NT2/D1 (cell line): ENCODE data around the gene SNAPC5.
A peak's percentile ranks its signal among the peaks of the same experiment; 100 is the strongest.
"Not testable (repeated sequence)": the region's sequence is repeated elsewhere in the genome, so short reads cannot be mapped to it uniquely, and the experiment has no call there.

Experiments
- DNase-seq: peaks from one replicate; pipeline ENCODE4 v3.0.0-alpha.2; 2011; ENCODE audit warnings: low read depth, low spot score
- H3K27me3 ChIP-seq: 2 replicates; pipeline ENCODE4 v1.6.0; 2011; ENCODE audit warnings: mild to moderate bottlenecking; ENCODE audit not compliant: insufficient read length, insufficient read depth
- H3K36me3 ChIP-seq: 2 replicates; pipeline ENCODE4 v1.6.1; 2011; ENCODE audit warnings: mild to moderate bottlenecking, low read length, mixed read lengths; ENCODE audit not compliant: insufficient read depth, insufficient read length
- H3K4me1 ChIP-seq: 2 replicates; pipeline ENCODE4 v1.5.1; 2011; ENCODE audit not compliant: insufficient read depth, insufficient read length
- H3K4me3 ChIP-seq: 2 replicates; pipeline ENCODE4 v1.5.1; 2011; ENCODE audit warnings: low read depth; ENCODE audit not compliant: insufficient read length
- H3K9ac ChIP-seq: 2 replicates; pipeline ENCODE4 v1.6.0; 2011; ENCODE audit warnings: low read depth; ENCODE audit not compliant: insufficient read length
- H3K9me3 ChIP-seq: 2 replicates; pipeline ENCODE4 v1.5.1; 2011; ENCODE audit warnings: mild to moderate bottlenecking, low read length; ENCODE audit not compliant: insufficient read depth
- SUZ12 ChIP-seq: IDR thresholded peaks from 2 replicates; pipeline ENCODE4 v1.6.1; 2011; ENCODE audit not compliant: insufficient read length, insufficient read depth; ENCODE audit errors: extremely low read depth
- YY1 ChIP-seq: IDR thresholded peaks from 2 replicates; pipeline ENCODE4 v1.6.1; 2011; ENCODE audit not compliant: insufficient read length, insufficient read depth
- ZNF274 ChIP-seq: IDR thresholded peaks from 2 replicates; pipeline ENCODE4 v1.6.1; 2011; ENCODE audit warnings: mild to moderate bottlenecking, low read depth, low read length

SNAPC5 gene

DNA sequence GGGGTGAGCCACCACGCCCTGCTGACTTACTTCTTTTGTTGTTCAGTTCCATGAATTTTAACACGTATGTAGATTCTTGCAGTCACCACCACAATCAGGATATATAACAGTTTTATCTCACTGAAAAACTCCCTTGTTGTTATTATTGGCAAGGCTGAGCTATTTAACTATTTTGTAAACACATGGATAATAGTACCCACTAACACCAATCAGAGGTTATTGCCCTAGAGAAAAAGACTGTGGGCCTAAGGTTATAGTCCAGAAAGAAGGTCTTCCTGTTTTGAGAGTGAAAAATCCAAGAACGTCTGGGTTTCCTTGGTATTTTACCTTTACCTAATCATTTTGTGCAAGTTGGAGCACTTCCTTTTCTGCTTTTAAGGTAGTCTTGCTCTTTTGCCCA is 17.0 kb upstream of the SNAPC5 start:
- H3K27me3 ChIP-seq = no peaks in the 10 kb centered on the region
- TF ChIP-seq ZNF274 (no peak), YY1 (no peak), SUZ12 (no peak)
- no peak overlapping the region for H3K4me3 ChIP-seq

DNA sequence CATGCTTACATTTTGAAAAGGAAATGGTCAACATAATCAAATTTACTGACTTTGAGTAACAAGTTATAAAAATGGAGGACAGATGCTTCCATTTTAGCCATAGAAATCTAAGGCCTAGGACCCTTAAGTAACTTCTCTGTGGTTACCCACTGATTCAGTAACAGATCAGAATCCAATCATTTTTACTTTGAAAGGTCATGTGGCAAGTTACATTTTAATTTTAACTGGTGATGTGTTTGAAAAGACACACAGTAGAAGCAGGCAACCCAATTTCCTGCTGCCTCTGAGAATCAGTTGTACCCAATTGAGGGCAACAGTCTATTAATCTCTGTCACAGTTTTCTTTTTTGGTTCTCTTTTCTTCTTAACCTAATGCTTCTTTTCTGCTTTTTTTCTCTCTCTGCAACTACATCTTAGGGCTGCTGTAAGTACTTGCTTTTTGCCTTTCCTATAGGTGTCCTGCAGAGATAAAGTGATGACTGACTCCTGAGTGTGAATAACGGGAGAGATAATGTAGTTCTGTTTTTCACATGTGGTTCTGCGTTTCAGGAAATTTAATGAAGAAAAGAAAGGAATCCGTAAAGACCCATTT is 10.8 kb upstream of the SNAPC5 start:
- no peak for DNase-seq
- no peak overlapping the region for H3K9ac ChIP-seq
- H3K36me3 ChIP-seq = peaks cover 56% of the 10 kb centered on the region
- H3K9me3 ChIP-seq = no peaks in the 10 kb centered on the region
- no peak overlapping the region for H3K4me3 ChIP-seq
- H3K27me3 ChIP-seq = no peaks in the 10 kb centered on the region
- TF ChIP-seq ZNF274 (no peak), YY1 (no peak), SUZ12 (no peak)
- no peaks in the 10 kb centered on the region for H3K4me1 ChIP-seq

More for the DNA sequence above, 17.0 kb upstream of the SNAPC5 start:
- H3K4me1 ChIP-seq = no peaks in the 10 kb centered on the region
- no peak overlapping the region for H3K9ac ChIP-seq
- no peak for DNase-seq
- peaks cover 83% of the 10 kb centered on the region for H3K36me3 ChIP-seq
- H3K9me3 ChIP-seq = no peaks in the 10 kb centered on the region

DNA sequence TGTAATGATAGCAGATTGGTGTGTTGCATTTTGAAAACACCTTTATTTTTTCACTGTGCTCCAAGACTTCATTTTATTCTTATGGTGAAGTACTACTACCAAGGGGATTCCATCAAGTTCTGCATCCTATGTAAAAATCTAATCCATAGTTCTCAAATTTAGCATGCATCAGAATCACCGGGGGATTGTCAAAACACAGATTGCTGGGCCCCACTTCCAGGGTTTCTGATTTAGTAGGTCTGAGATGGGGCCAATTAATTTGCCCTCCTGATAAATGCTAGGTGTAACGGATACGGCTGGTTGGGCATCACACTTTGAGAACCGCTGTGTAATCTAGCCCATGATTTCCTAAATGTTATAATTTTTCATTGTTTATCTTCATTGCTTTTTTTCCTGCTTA is 8.3 kb upstream of the SNAPC5 start:
- H3K36me3 ChIP-seq = peaks cover 57% of the 10 kb centered on the region
- no peak for DNase-seq
- no peaks in the 10 kb centered on the region for H3K9me3 ChIP-seq
- peak overlapping the region; percentile 93 for H3K4me3 ChIP-seq
- no peaks in the 10 kb centered on the region for H3K27me3 ChIP-seq
- TF ChIP-seq ZNF274 = no peak
- no peak for TF ChIP-seq SUZ12
- TF ChIP-seq YY1 = no peak
- no peaks in the 10 kb centered on the region for H3K4me1 ChIP-seq
- peak overlapping the region; percentile 100 for H3K9ac ChIP-seq

DNA sequence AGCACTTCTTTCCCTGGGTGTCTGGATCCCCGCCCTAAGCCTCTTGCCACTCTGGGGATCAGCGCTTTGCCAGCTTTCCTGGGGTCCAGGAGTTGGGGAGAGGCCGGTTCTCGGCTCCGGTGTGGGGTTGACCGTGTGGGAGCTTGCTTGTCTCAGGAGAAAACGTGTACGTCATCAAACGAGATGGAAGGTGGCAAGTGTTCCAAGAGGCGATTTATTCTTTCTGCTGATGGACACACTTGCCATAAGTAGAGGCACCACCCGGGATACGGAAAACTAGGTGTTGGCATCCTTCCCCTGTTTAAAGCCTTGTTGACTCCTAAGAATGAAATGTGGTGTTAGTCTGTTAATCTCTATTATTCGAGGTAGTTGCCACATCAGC is 7.9 kb upstream of the SNAPC5 start:
- H3K27me3 ChIP-seq = no peaks in the 10 kb centered on the region
- TF ChIP-seq ZNF274 (no peak), SUZ12 (no peak), YY1 (no peak)
- DNase-seq = no peak
- peaks cover 57% of the 10 kb centered on the region for H3K36me3 ChIP-seq
- H3K9ac ChIP-seq = peak overlapping the region; percentile 100
- no peaks in the 10 kb centered on the region for H3K9me3 ChIP-seq
- H3K4me1 ChIP-seq = no peaks in the 10 kb centered on the region
- peak overlapping the region; percentile 93 for H3K4me3 ChIP-seq

DNA sequence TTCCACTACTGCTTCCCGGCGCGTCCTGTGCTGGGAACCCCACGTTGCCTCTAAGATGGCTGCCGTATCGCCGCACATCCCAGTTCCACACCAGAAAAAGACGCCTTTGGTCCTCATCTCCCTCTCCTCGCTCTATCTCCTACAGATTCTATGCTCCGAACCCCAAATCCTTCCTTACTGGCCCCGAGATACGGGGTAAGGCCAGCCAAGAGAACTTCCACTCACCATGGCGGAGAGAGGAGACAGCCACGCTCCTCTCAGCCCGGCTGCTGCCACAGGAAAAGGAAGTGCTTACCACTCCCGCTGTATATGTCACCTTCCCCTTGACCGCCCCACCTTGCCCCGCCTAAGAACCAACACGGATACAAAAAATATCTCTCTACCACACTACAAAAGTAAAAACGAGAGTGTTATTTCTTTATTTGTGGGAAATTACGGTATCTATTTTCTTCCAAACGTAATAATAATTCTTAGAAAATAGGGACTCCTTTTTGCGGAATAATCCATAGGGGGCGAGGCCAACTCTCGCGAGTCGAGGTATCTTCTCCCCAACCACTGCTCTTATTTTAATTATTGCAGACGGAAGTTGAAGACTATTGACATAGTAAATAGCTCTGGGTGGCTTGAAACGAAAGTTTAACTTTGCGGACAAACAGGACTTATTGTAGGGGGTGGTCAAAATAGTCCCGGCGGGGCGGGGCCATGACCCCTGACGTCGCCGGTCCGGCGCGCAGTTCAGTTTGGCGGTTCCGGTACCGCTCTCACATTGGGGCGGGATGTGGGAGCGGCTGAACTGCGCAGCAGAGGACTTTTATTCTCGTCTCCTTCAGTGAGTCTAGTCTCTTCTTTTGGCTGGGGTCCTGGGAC is 7.2 kb upstream of the SNAPC5 start, which contains the start of the genes RPL4 and ZWILCH:
RPL4 (minus strand) TSS at position 293 of the 867 bp plus-strand sequence; CDS start at position 228, 65 bp downstream.
ZWILCH (plus strand) TSS at position 764 of the 867 bp plus-strand sequence; CDS start at position 777, 13 bp downstream.
- TF ChIP-seq YY1 (peak; percentile 77), ZNF274 (no peak), SUZ12 (no peak)
- Histone ChIP-seq H3K36me3 (peaks cover 59% of the 10 kb centered on the region), H3K27me3 (no peaks in the 10 kb centered on the region), H3K4me1 (no peaks in the 10 kb centered on the region), H3K4me3 (peak within 1 kb of the TSS; percentile 93), H3K9ac (peak within 1 kb of the TSS; percentile 100), H3K9me3 (no peaks in the 10 kb centered on the region)
- peak; percentile 42 for DNase-seq

DNA sequence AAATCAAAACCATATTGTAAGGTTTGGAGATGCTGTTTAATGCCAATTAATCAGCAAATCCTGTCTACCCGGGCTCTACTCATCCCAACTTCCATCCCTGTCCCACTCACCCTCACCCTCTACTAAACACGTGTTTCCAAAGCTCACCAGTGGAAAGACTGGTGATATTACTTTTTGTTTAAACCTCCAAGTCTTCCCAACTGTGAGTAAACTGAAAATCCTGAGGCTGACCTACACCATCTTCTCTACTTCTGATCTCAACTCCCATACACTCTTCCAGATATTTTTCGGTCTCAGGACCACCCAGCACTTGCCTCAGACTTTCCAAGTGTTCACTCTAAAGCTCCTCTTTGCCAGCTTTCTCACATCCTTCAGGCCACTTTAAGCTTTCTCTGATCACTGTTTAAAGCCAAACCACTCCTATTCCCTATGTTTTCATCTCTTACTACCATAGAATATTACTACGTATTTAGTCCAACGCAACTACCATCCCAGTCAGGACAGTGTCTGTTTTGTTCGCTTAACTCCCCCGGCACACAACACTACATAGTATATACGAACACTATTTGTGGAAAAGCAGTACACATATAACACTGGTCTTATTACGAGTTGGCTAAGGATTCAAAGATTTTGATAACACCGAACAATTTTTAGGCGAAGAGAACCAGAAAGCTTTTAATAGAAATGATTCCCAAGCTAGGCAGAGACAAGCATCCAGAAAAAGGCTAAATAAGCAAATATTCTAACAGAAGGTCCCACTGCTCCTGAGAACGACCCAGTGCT is 6.4 kb upstream of the SNAPC5 start:
- TF ChIP-seq YY1 (no peak), ZNF274 (no peak), SUZ12 (no peak)
- DNase-seq = no peak
- no peaks in the 10 kb centered on the region for H3K27me3 ChIP-seq
- H3K9ac ChIP-seq = peak overlapping the region; percentile 100
- peaks cover 62% of the 10 kb centered on the region for H3K36me3 ChIP-seq
- H3K4me1 ChIP-seq = no peaks in the 10 kb centered on the region
- H3K4me3 ChIP-seq = peak overlapping the region; percentile 93
- no peaks in the 10 kb centered on the region for H3K9me3 ChIP-seq

DNA sequence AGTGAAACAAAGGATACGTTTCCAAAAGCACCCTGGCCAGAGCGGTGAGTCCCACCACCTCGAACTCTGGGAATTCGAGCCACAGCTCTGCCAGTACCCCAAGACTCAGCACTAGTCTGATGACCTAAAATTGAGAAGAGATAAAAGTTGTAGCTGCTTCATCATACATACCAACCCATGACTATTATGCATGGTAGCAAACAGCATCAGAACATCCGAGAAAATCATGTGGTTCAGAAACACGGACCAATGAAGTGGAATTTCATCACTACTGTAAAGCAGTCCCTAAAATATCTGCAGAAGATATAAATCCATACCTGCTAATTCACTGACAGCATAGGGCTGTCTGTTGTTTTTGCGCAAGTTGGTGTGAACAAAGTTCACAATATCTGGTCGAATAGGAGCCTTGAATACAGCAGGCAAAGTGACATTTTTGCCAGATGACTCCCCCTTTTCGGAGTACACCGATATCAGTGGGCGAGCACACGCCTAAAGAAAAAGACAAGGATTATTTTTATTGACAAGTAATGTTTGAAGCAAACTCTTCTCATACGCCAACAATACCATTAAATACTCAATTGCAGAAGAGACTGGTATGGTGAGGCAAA is 5.6 kb upstream of the SNAPC5 start:
- Histone ChIP-seq H3K36me3 (peaks cover 64% of the 10 kb centered on the region), H3K4me3 (peak overlapping the region; percentile 93), H3K9ac (peak overlapping the region; percentile 100)
- H3K27me3 ChIP-seq, H3K4me1 ChIP-seq, H3K9me3 ChIP-seq, DNase-seq: not testable (repeated sequence)
